BE2C (cell line): ENCODE measurements around the gene BRD1.
"Not testable (repeated sequence)": the region's sequence is repeated elsewhere in the genome, so short reads cannot be mapped to it uniquely, and the experiment has no call there.

Experiments
- DNase-seq: peaks from one replicate; pipeline ENCODE4 v3.0.0-alpha.2; 2020
- H3K27me3 ChIP-seq: fragments of 250-450 bp; sonication (Bioruptor Pico); 2 replicates; pipeline ENCODE4 v1.5.1; 2020; ENCODE audit warnings: mild to moderate bottlenecking
- H3K36me3 ChIP-seq: fragments of 250-450 bp; sonication (Bioruptor Pico); 2 replicates; pipeline ENCODE4 v1.5.1; 2020; ENCODE audit warnings: mild to moderate bottlenecking
- H3K4me1 ChIP-seq: fragments of 250-450 bp; sonication (Bioruptor Pico); 2 replicates; pipeline ENCODE4 v1.5.1; 2020
- H3K4me3 ChIP-seq: 2 replicates; pipeline ENCODE4 v1.5.1; 2011; ENCODE audit warnings: low read depth, low read length
- H3K9me3 ChIP-seq: fragments of 250-450 bp; sonication (Bioruptor Pico); 2 replicates; pipeline ENCODE4 v1.5.1; 2020
- CTCF ChIP-seq: IDR thresholded peaks from 2 replicates; pipeline ENCODE4 v1.5.1; 2012; ENCODE audit warnings: mild to moderate bottlenecking, low read depth, low read length

Gene BRD1

GRCh38 chr22:49785046-49785521 lies 42.6 kb downstream of the BRD1 start:
- H3K4me3 ChIP-seq, result no peak overlapping the region
- no peak for TF ChIP-seq CTCF
- no peaks in the 10 kb centered on the region for H3K27me3 ChIP-seq
- no peak for DNase-seq
- H3K4me1 ChIP-seq, result no peaks in the 10 kb centered on the region
- no peaks in the 10 kb centered on the region for H3K9me3 ChIP-seq
- peaks cover 60% of the 10 kb centered on the region for H3K36me3 ChIP-seq

GRCh38 chr22:49784630-49784971 lies 43.1 kb downstream of the BRD1 start:
- TF ChIP-seq CTCF, result no peak
- no peaks in the 10 kb centered on the region for H3K27me3 ChIP-seq
- H3K4me3 ChIP-seq, result no peak overlapping the region
- H3K9me3 ChIP-seq, result no peaks in the 10 kb centered on the region
- H3K4me1 ChIP-seq, result no peaks in the 10 kb centered on the region
- H3K36me3 ChIP-seq, result peaks cover 55% of the 10 kb centered on the region
- no peak for DNase-seq

GRCh38 chr22:49783926-49784629 lies 43.6 kb downstream of the BRD1 start:
- no peak for DNase-seq
- Histone ChIP-seq H3K36me3 (peaks cover 51% of the 10 kb centered on the region), H3K9me3 (no peaks in the 10 kb centered on the region), H3K4me1 (no peaks in the 10 kb centered on the region), H3K27me3 (no peaks in the 10 kb centered on the region), H3K4me3 (no peak overlapping the region)
- no peak for TF ChIP-seq CTCF

GRCh38 chr22:49783036-49783746 lies 44.5 kb downstream of the BRD1 start:
- no peak for TF ChIP-seq CTCF
- Histone ChIP-seq H3K9me3 (no peaks in the 10 kb centered on the region), H3K27me3 (no peaks in the 10 kb centered on the region), H3K36me3 (peaks cover 45% of the 10 kb centered on the region), H3K4me3 (no peak overlapping the region), H3K4me1 (no peaks in the 10 kb centered on the region)
- DNase-seq, result no peak

- not testable (repeated sequence) for H3K9me3 ChIP-seq, H3K4me1 ChIP-seq, H3K27me3 ChIP-seq, DNase-seq, H3K4me3 ChIP-seq
- peaks cover 46% of the 10 kb centered on the region for H3K36me3 ChIP-seq
Measured at GRCh38 chr22:49781886-49782285, 45.8 kb downstream of the BRD1 start.

- Histone ChIP-seq H3K36me3 (peaks cover 46% of the 10 kb centered on the region), H3K9me3 (no peaks in the 10 kb centered on the region), H3K4me3 (no peak overlapping the region), H3K27me3 (no peaks in the 10 kb centered on the region), H3K4me1 (no peaks in the 10 kb centered on the region)
- DNase-seq, result no peak
- TF ChIP-seq CTCF, result no peak
Measured at GRCh38 chr22:49781289-49781782, 46.3 kb downstream of the BRD1 start.
